Measurements from ENCODE around the gene ROR1.

- TF ChIP-seq BHLHE40 (IDR thresholded peaks at IDR 0.05; ENCODE audit: low read depth, low read length) (no peak), NFE2L2 (IDR thresholded peaks at IDR 0.05; ENCODE audit: low read depth, low read length) (no peak), POLR2A (IDR thresholded peaks at IDR 0.05; ENCODE audit: low read depth, low read length) (no peak), RAD21 (IDR thresholded peaks at IDR 0.05; ENCODE audit: low read length) (no peak), ELK1 (IDR thresholded peaks at IDR 0.05; ENCODE audit: borderline replicate concordance, low read depth, low read length) (no peak), CHD1 (IDR thresholded peaks at IDR 0.05; ENCODE audit: low read depth, low read length) (no peak), RFX5 (IDR thresholded peaks at IDR 0.05; ENCODE audit: low read depth, low read length) (no peak), SMC3 (IDR thresholded peaks at IDR 0.05; ENCODE audit: low read depth, low read length) (no peak), USF2 (IDR thresholded peaks at IDR 0.05; ENCODE audit: low read depth, low read length) (no peak), MAFK (IDR thresholded peaks at IDR 0.05; ENCODE audit: low read depth, low read length) (no peak), MAZ (IDR thresholded peaks at IDR 0.05; ENCODE audit: borderline replicate concordance, low read depth, low read length) (no peak), MXI1 (IDR thresholded peaks at IDR 0.05; ENCODE audit: borderline replicate concordance, low read depth, low read length) (no peak)
- TF ChIP-seq, protein P1, sequence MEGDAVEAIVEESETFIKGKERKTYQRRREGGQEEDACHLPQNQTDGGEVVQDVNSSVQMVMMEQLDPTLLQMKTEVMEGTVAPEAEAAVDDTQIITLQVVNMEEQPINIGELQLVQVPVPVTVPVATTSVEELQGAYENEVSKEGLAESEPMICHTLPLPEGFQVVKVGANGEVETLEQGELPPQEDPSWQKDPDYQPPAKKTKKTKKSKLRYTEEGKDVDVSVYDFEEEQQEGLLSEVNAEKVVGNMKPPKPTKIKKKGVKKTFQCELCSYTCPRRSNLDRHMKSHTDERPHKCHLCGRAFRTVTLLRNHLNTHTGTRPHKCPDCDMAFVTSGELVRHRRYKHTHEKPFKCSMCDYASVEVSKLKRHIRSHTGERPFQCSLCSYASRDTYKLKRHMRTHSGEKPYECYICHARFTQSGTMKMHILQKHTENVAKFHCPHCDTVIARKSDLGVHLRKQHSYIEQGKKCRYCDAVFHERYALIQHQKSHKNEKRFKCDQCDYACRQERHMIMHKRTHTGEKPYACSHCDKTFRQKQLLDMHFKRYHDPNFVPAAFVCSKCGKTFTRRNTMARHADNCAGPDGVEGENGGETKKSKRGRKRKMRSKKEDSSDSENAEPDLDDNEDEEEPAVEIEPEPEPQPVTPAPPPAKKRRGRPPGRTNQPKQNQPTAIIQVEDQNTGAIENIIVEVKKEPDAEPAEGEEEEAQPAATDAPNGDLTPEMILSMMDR (conservative IDR thresholded peaks at IDR 0.05; ENCODE audit: low read depth, low read length), result no peak
Observed at GRCh38 chr1:63870152-63870551, 96.3 kb downstream of the ROR1 start.
